Gastroesophageal sphincter (tissue), 4 donors: ENCODE results near the gene LTF. TPM values are rescaled to one million over a fixed set of nuclear protein-coding genes. Genes with fewer than 3 reads are reported as not detected.
A peak's percentile ranks its signal among the peaks of the same experiment; 100 is the strongest.

Experiments
- ATAC-seq: fragments of 150-250 bp; one replicate; pipeline ENCODE4 v1.9.1; 2016; ENCODE audit warnings: mild to moderate bottlenecking, moderate library complexity
- H3K27ac ChIP-seq, 4 donors: fragments of 200-600 bp; sonication (generic) in 3 of 4; 1 replicate in 3 of 4; 2 replicates in 1 of 4; pipeline ENCODE4 v1.5.1; 2016 to 2019
- H3K27me3 ChIP-seq: fragments of 200-600 bp; sonication (generic); one replicate; pipeline ENCODE4 v1.5.1; 2019
- H3K36me3 ChIP-seq, 2 donors: fragments of 200-600 bp; sonication (generic); one replicate each; pipeline ENCODE4 v1.5.1; 2019; ENCODE audit warnings: control low read depth in 1 of 2
- H3K4me1 ChIP-seq, 3 donors: fragments of 200-600 bp; sonication (generic); 1 replicate in 2 of 3; 2 replicates in 1 of 3; pipeline ENCODE4 v1.5.1; 2016 to 2019; ENCODE audit warnings: control low read depth in 2 of 3
- H3K4me3 ChIP-seq, 2 donors: fragments of 200-600 bp; sonication (generic); one replicate each; pipeline ENCODE4 v1.5.1; 2019; ENCODE audit warnings: mild to moderate bottlenecking in 1 of 2, moderate library complexity in 1 of 2
- H3K9me3 ChIP-seq, 3 donors: fragments of 200-600 bp; sonication (generic); one replicate each; pipeline ENCODE4 v1.5.1; 2017 to 2019; ENCODE audit warnings: control low read depth in 2 of 3
- CTCF ChIP-seq, 4 experiments: fragments of 200-600 bp in 2 of 4; fragments of 450-650 bp in 2 of 4; sonication (generic) in 1 of 4; IDR thresholded peaks; one replicate each; pipeline ENCODE4 v1.5.1; 2017 to 2019; ENCODE audit warnings: antibody characterized with exemption in 4 of 4, mild to moderate bottlenecking in 2 of 4, moderate library complexity in 2 of 4
- EP300 ChIP-seq: sonication (generic); formaldehyde crosslinking; IDR thresholded peaks from one replicate; pipeline ENCODE4 v1.6.1; 2017; ENCODE audit warnings: antibody characterized with exemption, mild to moderate bottlenecking
- POLR2A ChIP-seq, 2 donors: fragments of 450-650 bp; IDR thresholded peaks; one replicate each; pipeline ENCODE4 v1.6.1; 2017; ENCODE audit warnings: antibody characterized with exemption in 2 of 2, mild to moderate bottlenecking in 2 of 2, moderate library complexity in 1 of 2
- POLR2AphosphoS5 ChIP-seq: sonication (generic); formaldehyde crosslinking; IDR thresholded peaks from one replicate; pipeline ENCODE4 v1.6.1; 2017; ENCODE audit warnings: antibody characterized with exemption
- WGBS, 2 donors: methylation state at CpG; one replicate each; pipeline ENCODE4 v1.1.5; 2018; ENCODE audit warnings: low coverage in 1 of 2; 5-methylcytosine and 5-hydroxymethylcytosine counted together
- total RNA-seq, 4 donors: library from RNA; depleted of rRNA; stranded (reverse); fragments of >200 nt; gene quantifications; one replicate each; pipeline ENCODE4 v1.1.0, GENCODE V29; 2016

The LTF gene
- total RNA-seq, 4 donors from 2014 or later: 1.2 to 198 (median 1.4) TPM

GRCh38 chr3:46466273-46466672 is 1.6 kb upstream of the LTF start:
- Histone ChIP-seq H3K27me3 (peaks cover 37% of the 10 kb centered on the region), H3K9me3 (no peaks in the 10 kb centered on the region), H3K36me3 (no peaks in the 10 kb centered on the region), H3K4me1 (peaks cover 0 to 18% (median 5%) of the 10 kb centered on the region in 3 donors), H3K27ac (no peak overlapping the region), H3K4me3 (no peak overlapping the region)
- TF ChIP-seq POLR2A (IDR thresholded peaks at IDR 0.05): no peak
- TF ChIP-seq EP300: no peak
- TF ChIP-seq POLR2AphosphoS5: no peak
- no peak for TF ChIP-seq CTCF (IDR thresholded peaks at IDR 0.05)
- no peak for ATAC-seq

DNA sequence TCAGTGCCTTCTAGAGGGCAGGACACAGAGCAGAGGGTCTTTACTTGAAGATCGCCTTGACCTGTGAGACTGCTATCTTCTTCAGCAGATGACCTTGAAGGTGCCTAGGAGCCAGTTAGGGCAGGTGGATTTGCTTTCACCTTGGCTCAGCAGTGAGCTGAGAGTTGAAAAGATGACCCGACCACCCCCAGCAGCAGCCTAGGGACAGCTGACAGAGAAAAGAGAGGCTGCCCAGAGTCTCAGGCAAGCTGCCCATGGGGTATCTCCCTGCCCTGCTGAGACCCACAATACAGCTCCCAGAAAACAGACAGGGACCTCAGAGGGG is 453 bp upstream of the LTF start:
- TF ChIP-seq CTCF (IDR thresholded peaks at IDR 0.05): no peak
- no peak for TF ChIP-seq POLR2AphosphoS5
- TF ChIP-seq EP300: no peak
- no peak for TF ChIP-seq POLR2A (IDR thresholded peaks at IDR 0.05)
- no peak overlapping the region for H3K27ac ChIP-seq
- H3K27me3 ChIP-seq: peaks cover 41% of the 10 kb centered on the region
- H3K4me1 ChIP-seq: peaks cover 0 to 18% (median 5%) of the 10 kb centered on the region in 3 donors
- no CpG with 5 or more reads among the region's 2 CpGs for WGBS, 2 donors
- no peak overlapping the region for H3K4me3 ChIP-seq
- no peaks in the 10 kb centered on the region for H3K9me3 ChIP-seq
- no peak for ATAC-seq
- no peaks in the 10 kb centered on the region for H3K36me3 ChIP-seq

GRCh38 chr3:46463868-46464241 is 850 bp downstream of the LTF start:
- Histone ChIP-seq H3K36me3 (no peaks in the 10 kb centered on the region), H3K27ac (no peak overlapping the region), H3K9me3 (no peaks in the 10 kb centered on the region), H3K4me1 (peaks cover 0 to 18% (median 5%) of the 10 kb centered on the region in 3 donors), H3K27me3 (peaks cover 46% of the 10 kb centered on the region), H3K4me3 (no peak overlapping the region)
- WGBS, 2 donors: 68 to 100% methylated on average over 1 to 8 of the region's 8 CpGs
- no peak for ATAC-seq
- TF ChIP-seq CTCF (IDR thresholded peaks at IDR 0.05) (no peak), POLR2A (IDR thresholded peaks at IDR 0.05) (no peak), POLR2AphosphoS5 (no peak), EP300 (no peak)

GRCh38 chr3:46463120-46463867 is 1.4 kb downstream of the LTF start:
- no peak for TF ChIP-seq EP300
- no peak for TF ChIP-seq POLR2A (IDR thresholded peaks at IDR 0.05)
- no peak for TF ChIP-seq CTCF (IDR thresholded peaks at IDR 0.05)
- no peak for TF ChIP-seq POLR2AphosphoS5
- ATAC-seq: peak; percentile 65
- no peaks in the 10 kb centered on the region for H3K9me3 ChIP-seq
- peaks cover 0 to 18% (median 5%) of the 10 kb centered on the region in 3 donors for H3K4me1 ChIP-seq
- no peaks in the 10 kb centered on the region for H3K36me3 ChIP-seq
- WGBS, 2 donors: 55% methylated on average over 2 of the region's 6 CpGs; no CpG with 5 or more reads in 1 of the 2 donors
- no peak overlapping the region for H3K4me3 ChIP-seq
- H3K27ac ChIP-seq: peak overlapping the region in 2 of 4 donors; percentile 23 to 41
- peaks cover 46% of the 10 kb centered on the region for H3K27me3 ChIP-seq

GRCh38 chr3:46462511-46462910 is 2.2 kb downstream of the LTF start:
- Histone ChIP-seq H3K36me3 (no peaks in the 10 kb centered on the region), H3K9me3 (no peaks in the 10 kb centered on the region), H3K4me3 (no peak overlapping the region), H3K4me1 (peaks cover 0 to 18% (median 5%) of the 10 kb centered on the region in 3 donors), H3K27ac (peak overlapping the region in 1 of 4 donors; percentile 23), H3K27me3 (peaks cover 46% of the 10 kb centered on the region)
- WGBS, 2 donors: 42 to 54% methylated on average over 2 to 3 of the region's 3 CpGs
- no peak for ATAC-seq
- TF ChIP-seq CTCF (IDR thresholded peaks at IDR 0.05) (no peak), POLR2A (IDR thresholded peaks at IDR 0.05) (no peak), POLR2AphosphoS5 (no peak), EP300 (no peak)
